ENCODE data around the gene CDH23.

GRCh38 chr10:71779641-71780040 is 382.9 kb downstream of the CDH23 start:
- TF ChIP-seq CTCF (IDR thresholded peaks at IDR 0.05): no peak
- TF ChIP-seq POLR2A (IDR thresholded peaks at IDR 0.05): no peak
- no peak for TF ChIP-seq POLR2AphosphoS5 (IDR thresholded peaks at IDR 0.05)
- no peak for TF ChIP-seq EP300 (IDR thresholded peaks at IDR 0.05)

Measured in upper lobe of left lung (tissue), 4 donors.